Right atrium auricular region (tissue), 2 donors: ENCODE measurements around the gene SERGEF. TPM values are rescaled to one million over a fixed set of nuclear protein-coding genes. Genes with fewer than 3 reads are reported as not detected.
A peak's percentile ranks its signal among the peaks of the same experiment; 100 is the strongest.

ENCODE experiments used
- DNase-seq: peaks from one replicate; pipeline ENCODE4 v3.0.0-alpha.2; 2019; ENCODE audit warnings: low spot score
- H3K27ac ChIP-seq, 2 donors: fragments of 200-600 bp; sonication (generic); 1 replicate in 1 of 2; 2 replicates in 1 of 2; pipeline ENCODE4 v1.5.1; 2016 to 2019
- H3K27me3 ChIP-seq, 2 donors: fragments of 200-600 bp; sonication (generic); one replicate each; pipeline versions ENCODE4 v1.5.1 to v1.6.0; 2017 to 2019
- H3K36me3 ChIP-seq: fragments of 200-600 bp; sonication (generic); one replicate; pipeline ENCODE4 v1.5.1; 2016
- H3K4me1 ChIP-seq, 2 donors: fragments of 200-600 bp; sonication (generic); one replicate each; pipeline versions ENCODE4 v1.5.1 to v1.6.0; 2017 to 2019
- H3K4me3 ChIP-seq, 2 donors: fragments of 200-600 bp; sonication (generic); 1 replicate in 1 of 2; 2 replicates in 1 of 2; pipeline ENCODE4 v1.5.1; 2017 to 2019; ENCODE audit warnings: mild to moderate bottlenecking in 1 of 2, moderate library complexity in 1 of 2
- H3K9me3 ChIP-seq, 2 donors: fragments of 200-600 bp; sonication (generic); one replicate each; pipeline ENCODE4 v1.5.1; 2019
- CTCF ChIP-seq, 2 donors: fragments of 200-600 bp; sonication (generic); IDR thresholded peaks; one replicate each; pipeline ENCODE4 v1.5.1; 2019; ENCODE audit warnings: antibody characterized with exemption in 2 of 2
- total RNA-seq, 2 donors: library from RNA; depleted of rRNA; stranded (reverse); fragments of >200 nt; gene quantifications; one replicate each; pipeline ENCODE4 v1.1.0, GENCODE V29; 2016

SERGEF gene
- total RNA-seq, 2 donors from 2014 or later = 18.1 to 27.6 TPM

- no peak for TF ChIP-seq CTCF (IDR thresholded peaks at IDR 0.05)
- Histone ChIP-seq H3K9me3 (no peaks in the 10 kb centered on the region), H3K27me3 (no peaks in the 10 kb centered on the region), H3K4me1 (no peaks in the 10 kb centered on the region), H3K4me3 (no peak overlapping the region), H3K36me3 (no peaks in the 10 kb centered on the region), H3K27ac (no peak overlapping the region)
- no peak for DNase-seq
Measured at GRCh38 chr11:17852246-17852645, 160.6 kb downstream of the SERGEF start.

- Histone ChIP-seq H3K9me3 (no peaks in the 10 kb centered on the region), H3K4me1 (no peaks in the 10 kb centered on the region), H3K27me3 (no peaks in the 10 kb centered on the region), H3K4me3 (no peak overlapping the region), H3K36me3 (no peaks in the 10 kb centered on the region), H3K27ac (no peak overlapping the region)
- no peak for TF ChIP-seq CTCF (IDR thresholded peaks at IDR 0.05)
- DNase-seq = no peak
Measured at GRCh38 chr11:17851697-17852096, 161.2 kb downstream of the SERGEF start.

- H3K36me3 ChIP-seq = no peaks in the 10 kb centered on the region
- H3K4me3 ChIP-seq = no peak overlapping the region
- no peak for DNase-seq
- TF ChIP-seq CTCF (IDR thresholded peaks at IDR 0.05) = no peak
- H3K4me1 ChIP-seq = no peaks in the 10 kb centered on the region
- H3K9me3 ChIP-seq = no peaks in the 10 kb centered on the region
- no peaks in the 10 kb centered on the region for H3K27me3 ChIP-seq
- H3K27ac ChIP-seq = no peak overlapping the region
Measured at GRCh38 chr11:17850336-17850735, 162.5 kb downstream of the SERGEF start.

- H3K4me1 ChIP-seq = no peaks in the 10 kb centered on the region
Measured at GRCh38 chr11:17848715-17849114, 164.1 kb downstream of the SERGEF start.

GRCh38 chr11:17846852-17847453 lies 165.9 kb downstream of the SERGEF start:
- no peak overlapping the region for H3K27ac ChIP-seq
- H3K4me3 ChIP-seq = no peak overlapping the region
- TF ChIP-seq CTCF (IDR thresholded peaks at IDR 0.05) = peak in 1 of 2 donors; percentile 47
- H3K9me3 ChIP-seq = no peaks in the 10 kb centered on the region
- no peak for DNase-seq
- H3K4me1 ChIP-seq = no peaks in the 10 kb centered on the region
- no peaks in the 10 kb centered on the region for H3K36me3 ChIP-seq
- no peaks in the 10 kb centered on the region for H3K27me3 ChIP-seq

More at GRCh38 chr11:17848715-17849114, 164.1 kb downstream of the SERGEF start:
- no peak overlapping the region for H3K4me3 ChIP-seq
- H3K9me3 ChIP-seq = no peaks in the 10 kb centered on the region
- H3K27me3 ChIP-seq = no peaks in the 10 kb centered on the region
- H3K27ac ChIP-seq = no peak overlapping the region
- H3K36me3 ChIP-seq = no peaks in the 10 kb centered on the region
- DNase-seq = no peak
- TF ChIP-seq CTCF (IDR thresholded peaks at IDR 0.05) = no peak

- Histone ChIP-seq H3K36me3 (no peaks in the 10 kb centered on the region), H3K27me3 (no peaks in the 10 kb centered on the region), H3K4me3 (no peak overlapping the region), H3K9me3 (no peaks in the 10 kb centered on the region), H3K27ac (no peak overlapping the region), H3K4me1 (peaks cover 0 to 1% of the 10 kb centered on the region in 2 donors)
- TF ChIP-seq CTCF (IDR thresholded peaks at IDR 0.05) = no peak
- no peak for DNase-seq
Measured at GRCh38 chr11:17845431-17845881, 167.4 kb downstream of the SERGEF start.
